Breast epithelium (tissue), 3 donors: ENCODE data around the gene LTBP2.

Experiments used
- CTCF ChIP-seq, 3 donors: fragments of 450-650 bp; IDR thresholded peaks; one replicate each; pipeline ENCODE4 v1.5.1; 2016 to 2017; ENCODE audit warnings: antibody characterized with exemption in 3 of 3, mild to moderate bottlenecking in 3 of 3, moderate library complexity in 3 of 3
- POLR2A ChIP-seq: fragments of 450-650 bp; IDR thresholded peaks from one replicate; pipeline ENCODE4 v1.6.1; 2016; ENCODE audit warnings: antibody characterized with exemption, mild to moderate bottlenecking, moderate library complexity

- no peak for TF ChIP-seq POLR2A
- TF ChIP-seq CTCF (IDR thresholded peaks at IDR 0.05), result no peak
Observed at GRCh38 chr14:74504874-74505720, 106.9 kb downstream of the LTBP2 start.
